ENCODE results near the gene CCDC15. TPM values are rescaled to one million over a fixed set of nuclear protein-coding genes. Genes with fewer than 3 reads are reported as not detected.

CCDC15 gene
- total RNA-seq, 1 donor from 2014 or later, result 3.1 TPM

DNA sequence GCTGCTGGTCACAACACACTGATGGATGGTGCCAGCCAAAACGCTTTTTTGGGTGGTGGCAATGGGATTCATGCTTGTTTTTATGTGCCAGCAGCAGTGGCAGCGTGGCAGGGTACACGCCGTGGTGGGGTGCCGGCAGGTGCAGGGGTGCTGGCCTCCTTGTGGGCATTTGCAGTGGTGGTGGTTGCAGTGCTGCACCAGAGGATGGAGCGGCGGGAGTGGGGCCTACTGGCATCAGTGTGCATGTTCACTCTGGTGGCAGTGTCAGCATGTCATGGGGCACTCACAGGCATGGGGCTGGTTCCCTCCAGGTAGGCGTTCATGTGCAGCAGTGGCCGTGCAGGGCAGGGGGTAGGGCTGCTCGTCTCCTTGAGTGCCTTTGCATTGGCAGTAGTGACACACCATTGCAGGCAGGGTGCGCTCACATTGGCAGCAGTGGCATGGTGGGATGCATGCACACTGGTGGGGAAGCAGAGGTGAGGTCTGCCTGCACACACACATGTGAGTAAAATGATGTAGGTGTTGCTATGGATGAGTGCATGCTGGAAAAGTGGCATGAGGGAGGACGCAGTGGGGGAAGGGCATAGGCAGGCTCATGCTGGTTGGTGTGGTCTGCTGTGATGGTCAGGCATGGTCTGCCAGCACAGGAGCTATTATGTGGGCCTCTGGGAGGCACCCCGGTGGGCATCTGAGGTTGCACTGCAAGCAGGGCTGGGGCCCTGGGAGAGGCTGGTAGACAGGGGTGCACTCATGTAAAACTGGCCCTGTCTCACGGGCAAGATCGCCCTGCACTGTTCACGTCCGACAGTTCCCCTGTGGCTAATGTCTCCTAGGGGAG is 29.9 kb downstream of the CCDC15 start:
- Mint-ChIP-seq H3K9me3 (peaks cover 38% of the 10 kb centered on the region), H3K36me3 (peaks cover 54% of the 10 kb centered on the region), H3K4me1 (no peaks in the 10 kb centered on the region), H3K27ac (no peak overlapping the region), H3K4me3 (no peak overlapping the region), H3K27me3 (ENCODE audit: low read depth) (no peaks in the 10 kb centered on the region)
- no peak for DNase-seq (ENCODE audit: low spot score in 2 of 2, unreplicated experiment in 2 of 2)
- TF ChIP-seq, protein P1, sequence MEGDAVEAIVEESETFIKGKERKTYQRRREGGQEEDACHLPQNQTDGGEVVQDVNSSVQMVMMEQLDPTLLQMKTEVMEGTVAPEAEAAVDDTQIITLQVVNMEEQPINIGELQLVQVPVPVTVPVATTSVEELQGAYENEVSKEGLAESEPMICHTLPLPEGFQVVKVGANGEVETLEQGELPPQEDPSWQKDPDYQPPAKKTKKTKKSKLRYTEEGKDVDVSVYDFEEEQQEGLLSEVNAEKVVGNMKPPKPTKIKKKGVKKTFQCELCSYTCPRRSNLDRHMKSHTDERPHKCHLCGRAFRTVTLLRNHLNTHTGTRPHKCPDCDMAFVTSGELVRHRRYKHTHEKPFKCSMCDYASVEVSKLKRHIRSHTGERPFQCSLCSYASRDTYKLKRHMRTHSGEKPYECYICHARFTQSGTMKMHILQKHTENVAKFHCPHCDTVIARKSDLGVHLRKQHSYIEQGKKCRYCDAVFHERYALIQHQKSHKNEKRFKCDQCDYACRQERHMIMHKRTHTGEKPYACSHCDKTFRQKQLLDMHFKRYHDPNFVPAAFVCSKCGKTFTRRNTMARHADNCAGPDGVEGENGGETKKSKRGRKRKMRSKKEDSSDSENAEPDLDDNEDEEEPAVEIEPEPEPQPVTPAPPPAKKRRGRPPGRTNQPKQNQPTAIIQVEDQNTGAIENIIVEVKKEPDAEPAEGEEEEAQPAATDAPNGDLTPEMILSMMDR (IDR thresholded peaks at IDR 0.05; ENCODE audit: unreplicated experiment), result no peak

DNA sequence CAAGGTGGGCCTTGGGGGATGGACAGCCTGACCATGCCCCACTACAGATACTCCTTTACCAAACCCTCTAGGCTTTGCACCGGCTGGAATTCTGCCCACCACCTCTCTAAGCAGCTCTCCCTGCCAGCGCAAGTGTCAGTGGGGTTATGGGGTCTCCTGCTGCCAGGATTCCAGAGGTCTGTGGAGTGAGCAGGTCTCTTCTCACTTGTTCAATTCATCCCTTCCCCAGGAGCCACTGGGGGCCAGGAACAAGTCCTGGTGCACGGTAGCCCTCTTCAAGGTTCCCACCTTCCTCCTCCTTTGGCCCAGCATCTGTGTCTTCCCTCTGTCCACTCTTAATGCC is 30.5 kb downstream of the CCDC15 start:
- Mint-ChIP-seq H3K4me1 (no peaks in the 10 kb centered on the region), H3K9me3 (peaks cover 32% of the 10 kb centered on the region), H3K4me3 (no peak overlapping the region), H3K27ac (no peak overlapping the region), H3K27me3 (ENCODE audit: low read depth) (no peaks in the 10 kb centered on the region), H3K36me3 (peaks cover 53% of the 10 kb centered on the region)
- DNase-seq (ENCODE audit: low spot score in 2 of 2, unreplicated experiment in 2 of 2), result no peak
- TF ChIP-seq, protein P1 (IDR thresholded peaks at IDR 0.05; ENCODE audit: unreplicated experiment), result no peak

DNA sequence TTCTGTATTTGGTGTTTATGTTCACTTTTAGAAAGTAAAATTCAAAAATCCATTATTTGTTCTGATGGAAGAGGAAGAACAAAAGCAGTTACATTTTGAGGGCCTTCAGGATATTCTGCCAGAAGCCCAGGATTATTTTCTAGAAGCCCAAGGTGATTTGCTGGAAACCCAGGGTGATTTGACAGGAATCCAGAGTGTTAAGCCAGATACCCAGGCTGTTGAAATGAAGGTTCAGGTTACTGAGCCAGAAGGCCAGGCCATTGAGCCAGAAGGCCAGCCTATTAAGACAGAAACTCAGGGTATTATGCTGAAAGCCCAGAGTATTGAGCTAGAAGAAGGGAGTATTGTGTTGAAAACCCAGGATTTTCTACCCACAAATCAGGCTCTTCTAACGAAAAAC is 33.1 kb downstream of the CCDC15 start:
- DNase-seq (ENCODE audit: low spot score in 2 of 2, unreplicated experiment in 2 of 2), result no peak
- peaks cover 28% of the 10 kb centered on the region for H3K36me3 Mint-ChIP-seq
- no peak overlapping the region for H3K4me3 Mint-ChIP-seq
- TF ChIP-seq, protein P1 (IDR thresholded peaks at IDR 0.05; ENCODE audit: unreplicated experiment), result no peak
- peaks cover 12% of the 10 kb centered on the region for H3K9me3 Mint-ChIP-seq
- no peaks in the 10 kb centered on the region for H3K4me1 Mint-ChIP-seq
- no peak overlapping the region for H3K27ac Mint-ChIP-seq
- H3K27me3 Mint-ChIP-seq (ENCODE audit: low read depth), result no peaks in the 10 kb centered on the region

GRCh38 chr11:124988063-124988462 is 34.1 kb downstream of the CCDC15 start:
- Mint-ChIP-seq H3K27ac (no peak overlapping the region), H3K9me3 (peaks cover 2% of the 10 kb centered on the region), H3K27me3 (ENCODE audit: low read depth) (no peaks in the 10 kb centered on the region), H3K36me3 (peaks cover 19% of the 10 kb centered on the region), H3K4me3 (no peak overlapping the region), H3K4me1 (no peaks in the 10 kb centered on the region)
- TF ChIP-seq, protein P1 (IDR thresholded peaks at IDR 0.05; ENCODE audit: unreplicated experiment), result no peak
- no peak for DNase-seq (ENCODE audit: low spot score in 2 of 2, unreplicated experiment in 2 of 2)

GRCh38 chr11:125001079-125001778 is 47.2 kb downstream of the CCDC15 start:
- H3K4me3 Mint-ChIP-seq, result no peak overlapping the region
- TF ChIP-seq, protein P1 (IDR thresholded peaks at IDR 0.05; ENCODE audit: unreplicated experiment), result no peak

More at GRCh38 chr11:125001079-125001778, 47.2 kb downstream of the CCDC15 start:
- Mint-ChIP-seq H3K27ac (no peak overlapping the region), H3K36me3 (peaks cover 31% of the 10 kb centered on the region), H3K9me3 (peaks cover 34% of the 10 kb centered on the region), H3K4me1 (no peaks in the 10 kb centered on the region), H3K27me3 (ENCODE audit: low read depth) (no peaks in the 10 kb centered on the region)
- no peak for DNase-seq (ENCODE audit: low spot score in 2 of 2, unreplicated experiment in 2 of 2)

Measured in mesothelial cell of epicardium (in vitro differentiated cells).